GM10847 (cell line): ENCODE results near the gene ZNF521.

Source experiments
- POLR2A ChIP-seq: IDR thresholded peaks from 2 replicates; pipeline ENCODE4 v1.6.1; 2011; ENCODE audit not compliant: insufficient read length; ENCODE audit errors: extremely low read depth

The ZNF521 gene

GRCh38 chr18:25351777-25352628 lies at the start of gene ZNF521:
Gene ZNF521, minus strand, starts transcription at chr18:25352166. Its CDS starts 1,220 bp downstream, at chr18:25350946.
- TF ChIP-seq POLR2A = no peak

DNA sequence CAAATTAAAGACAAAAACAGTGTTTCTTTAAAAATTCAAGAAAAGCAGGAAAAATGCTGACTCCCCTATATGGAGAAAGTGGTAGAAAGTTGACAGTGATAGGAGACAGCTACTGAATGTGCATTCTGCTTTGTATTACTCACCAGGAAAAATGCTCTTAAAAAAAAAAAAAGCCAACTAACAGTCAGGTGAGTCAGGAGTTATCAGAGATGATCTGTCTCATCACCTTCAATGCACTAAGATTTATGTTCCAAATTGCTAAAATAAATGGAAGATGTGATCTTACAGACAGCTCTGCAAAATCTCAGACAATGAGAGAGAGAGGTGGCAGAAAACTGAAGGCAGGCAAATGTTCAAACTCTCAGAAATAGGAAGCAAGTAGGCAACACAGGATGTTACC lies 47.6 kb upstream of the ZNF521 start:
- TF ChIP-seq POLR2A = no peak

GRCh38 chr18:25392192-25392591 lies 40.2 kb upstream of the ZNF521 start:
- no peak for TF ChIP-seq POLR2A

GRCh38 chr18:25373432-25374179 lies 21.6 kb upstream of the ZNF521 start:
- TF ChIP-seq POLR2A = no peak

DNA sequence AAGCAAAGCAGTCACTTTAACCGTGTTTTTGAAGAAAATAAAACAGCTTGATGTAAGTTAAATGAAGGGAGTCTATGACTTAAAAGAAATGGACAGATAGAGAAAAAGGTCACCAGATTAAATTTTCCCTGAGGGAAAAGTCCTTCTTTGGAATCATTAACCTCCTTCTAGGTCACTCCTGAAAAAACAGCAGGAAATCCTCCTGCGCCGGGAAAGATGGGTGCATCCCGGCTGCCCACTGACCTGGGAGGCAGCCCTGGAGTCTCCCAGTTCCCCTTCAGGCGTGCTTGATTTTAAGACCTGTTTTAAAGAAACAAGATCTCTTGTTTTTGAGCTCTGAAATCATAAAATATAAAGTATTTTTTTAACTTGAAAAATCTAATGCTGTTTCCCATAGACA lies 18.4 kb upstream of the ZNF521 start:
- no peak for TF ChIP-seq POLR2A

- no peak for TF ChIP-seq POLR2A
These were observed 13.3 kb upstream of the ZNF521 start for GRCh38 chr18:25365242-25365641.

- no peak for TF ChIP-seq POLR2A
These were observed 12.8 kb upstream of the ZNF521 start for GRCh38 chr18:25364732-25365131.

- TF ChIP-seq POLR2A = no peak
These were observed 8.4 kb upstream of the ZNF521 start for GRCh38 chr18:25360301-25360899.

DNA sequence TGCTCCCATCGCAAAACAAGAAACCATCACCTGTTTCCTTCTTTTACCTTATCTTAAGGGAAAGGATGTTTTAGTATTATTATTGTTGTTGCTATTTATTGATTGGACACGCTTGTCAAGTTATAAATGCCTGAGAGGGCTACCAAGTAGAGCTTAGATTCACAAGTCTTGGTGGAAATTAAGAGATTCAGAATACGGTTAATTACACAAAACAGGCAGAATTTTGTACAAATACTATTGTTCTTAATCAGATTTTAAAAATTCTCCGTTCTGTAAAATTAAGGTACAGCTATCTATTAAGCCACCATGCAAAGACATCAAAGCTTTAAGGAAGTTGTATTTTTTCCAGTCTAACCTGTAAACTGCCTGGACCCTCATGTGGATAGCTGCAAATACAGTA lies 1.1 kb upstream of the ZNF521 start:
- no peak for TF ChIP-seq POLR2A

DNA sequence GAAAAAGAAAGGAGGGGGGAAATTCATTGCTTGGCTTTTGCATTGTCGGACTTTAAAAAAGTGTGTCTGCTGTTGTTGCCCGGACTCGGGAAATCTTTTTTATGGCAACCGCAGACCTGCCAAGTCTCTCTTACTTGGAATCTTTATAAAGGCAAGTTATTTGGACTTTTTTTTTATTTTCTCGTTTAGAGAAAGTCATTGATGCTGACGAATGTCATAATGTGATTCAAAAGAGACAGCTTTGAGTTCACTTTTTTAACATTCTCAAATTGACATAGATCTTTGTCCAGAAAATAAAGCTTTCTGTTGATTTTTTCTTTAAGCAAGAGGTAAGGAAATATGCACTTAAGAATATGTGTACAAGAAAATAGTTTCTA lies 651 bp upstream of the ZNF521 start:
- TF ChIP-seq POLR2A = no peak

- no peak for TF ChIP-seq POLR2A
These were observed 638 bp downstream of the ZNF521 start for GRCh38 chr18:25351280-25351775.

DNA sequence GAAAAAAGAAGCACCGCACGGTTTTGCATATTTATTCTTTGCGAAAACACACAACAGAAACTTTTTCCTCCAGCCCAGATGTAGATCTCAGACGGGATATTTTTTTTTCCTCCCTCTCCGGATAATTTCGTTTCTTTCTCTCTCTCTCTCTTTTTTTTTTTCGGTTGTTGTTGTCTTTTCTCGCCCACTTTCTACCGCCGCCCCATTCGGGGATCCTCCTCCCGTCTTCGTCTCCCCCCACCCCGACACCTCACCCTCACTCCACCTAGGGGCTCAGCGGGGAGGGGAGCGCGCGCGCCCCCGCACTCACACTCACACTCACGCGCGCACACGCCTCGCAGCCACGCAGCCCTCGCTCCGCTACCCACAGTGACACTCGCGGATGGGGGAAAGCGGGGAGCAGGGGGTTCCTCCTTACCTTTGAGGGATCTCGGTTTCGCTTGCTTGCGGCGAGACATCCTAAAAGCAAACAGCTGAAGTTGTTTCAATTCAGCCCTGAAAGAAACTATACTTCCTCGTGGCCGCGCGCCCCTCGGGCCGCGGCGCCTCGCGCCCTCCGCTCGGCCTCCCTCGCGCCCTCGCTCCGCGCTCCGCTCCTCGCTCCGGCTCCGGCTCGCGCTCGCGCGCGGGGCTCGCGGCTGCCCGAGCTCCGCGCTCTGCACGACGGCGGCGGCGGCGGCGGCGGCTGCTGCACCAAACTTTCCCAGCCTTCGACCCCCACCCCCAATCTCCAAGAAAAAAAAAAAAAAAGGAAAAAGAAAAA lies 1.3 kb downstream of the ZNF521 start:
- TF ChIP-seq POLR2A = no peak

DNA sequence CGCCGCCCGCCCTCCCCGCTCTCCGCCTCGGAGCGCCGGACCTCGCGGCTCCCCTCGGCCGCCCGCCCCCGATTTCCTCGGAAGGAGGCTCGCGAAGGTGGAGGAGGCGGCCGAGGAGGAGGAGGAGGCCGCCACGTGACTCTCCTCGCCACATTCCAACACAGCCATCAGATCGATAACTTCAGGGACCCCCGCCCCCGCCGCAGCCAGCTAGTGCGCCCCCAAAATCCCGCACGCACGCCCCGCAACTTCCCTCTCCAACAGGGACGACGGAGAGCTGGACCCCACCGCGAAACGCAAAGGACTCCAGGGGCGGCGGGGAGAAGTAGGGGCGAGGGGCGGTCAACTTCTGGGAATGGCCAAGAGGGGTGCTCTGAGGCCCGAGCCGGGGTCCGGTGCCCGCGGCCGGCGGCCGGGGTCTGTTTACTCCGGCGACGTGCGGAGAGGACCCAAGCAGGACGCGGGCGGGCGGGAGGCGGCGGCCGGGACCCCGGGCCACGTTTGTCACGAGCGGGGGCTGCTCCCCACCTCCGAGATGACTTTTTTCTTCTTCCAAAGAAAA lies 2.0 kb downstream of the ZNF521 start:
- no peak for TF ChIP-seq POLR2A

DNA sequence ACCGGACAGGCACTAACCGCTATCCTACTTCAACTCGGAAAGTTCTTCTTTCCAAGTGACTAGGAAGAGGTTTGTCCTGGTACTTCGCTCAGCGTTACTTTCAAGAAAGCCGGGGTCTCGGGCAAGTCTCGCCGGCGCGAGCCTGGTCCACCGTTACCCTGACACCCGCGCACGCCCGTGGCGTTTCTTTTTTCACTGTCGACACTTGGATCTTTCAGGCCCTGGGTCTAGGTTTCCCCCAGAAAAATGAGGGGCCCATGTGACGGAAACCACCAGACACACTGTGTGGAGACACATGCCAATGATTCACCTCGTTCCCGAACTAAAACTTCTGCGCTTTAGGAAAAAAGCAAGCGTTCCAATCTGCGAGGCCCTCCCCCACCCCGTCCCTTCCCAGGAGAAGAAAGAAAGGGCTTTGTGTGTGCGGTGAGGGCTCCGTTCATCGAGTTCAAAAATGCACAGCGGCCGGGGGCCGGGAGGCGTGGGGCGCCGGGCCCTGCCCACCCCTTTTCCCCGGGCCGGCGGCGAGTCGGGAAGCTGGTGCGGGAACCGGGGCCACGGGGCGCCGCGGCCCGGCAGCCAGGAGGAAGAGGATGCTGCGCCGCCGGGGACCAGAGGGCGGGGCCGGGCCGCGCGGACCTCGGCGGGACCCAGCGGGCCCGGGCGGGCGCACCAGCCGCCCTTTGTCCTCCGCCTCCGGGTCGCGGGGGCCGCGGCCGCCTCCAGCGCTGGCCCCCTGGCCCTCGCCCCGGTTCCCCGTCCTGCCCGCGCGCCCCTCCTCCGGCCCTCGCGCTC lies 2.6 kb downstream of the ZNF521 start:
- TF ChIP-seq POLR2A = no peak
